ENCODE results near the gene TRPM6.
A peak's percentile ranks its signal among the peaks of the same experiment; 100 is the strongest.
"Not testable (repeated sequence)": the region's sequence is repeated elsewhere in the genome, so short reads cannot be mapped to it uniquely, and the experiment has no call there.

Gene TRPM6

GRCh38 chr9:74887041-74887980 is at the start of gene TRPM6:
TRPM6 (minus strand) TSS chr9:74887921; CDS start chr9:74887856, 65 bp downstream.
- peak; percentile 9 to 16 for DNase-seq (ENCODE audit: low read depth in 2 of 2)

- DNase-seq (ENCODE audit: low read depth in 2 of 2): no peak
Observed at GRCh38 chr9:74935008-74935407, 47.3 kb upstream of the TRPM6 start.

DNA sequence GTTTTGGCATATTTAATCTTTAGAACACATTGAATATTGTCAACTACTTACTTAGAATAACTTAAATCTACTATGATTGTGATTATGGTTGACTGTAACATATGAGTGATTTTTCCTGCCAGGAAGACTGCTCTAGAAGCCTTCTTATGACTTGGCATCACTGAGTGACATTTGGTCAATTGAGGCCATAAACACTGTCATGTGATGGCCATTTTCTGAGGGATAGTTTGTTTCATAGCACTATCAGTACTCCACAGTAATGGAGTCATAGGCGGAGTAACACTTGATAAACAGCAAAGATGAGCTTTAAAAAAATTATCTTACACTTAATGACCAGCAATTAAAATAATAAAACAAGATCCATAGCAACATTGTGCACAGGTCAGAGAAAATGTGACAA is 34.0 kb upstream of the TRPM6 start:
- DNase-seq (ENCODE audit: low read depth in 2 of 2): no peak

GRCh38 chr9:74920944-74921626 is 33.4 kb upstream of the TRPM6 start:
- DNase-seq (ENCODE audit: low read depth in 2 of 2): no peak

GRCh38 chr9:74910036-74910435 is 22.3 kb upstream of the TRPM6 start:
- no peak for DNase-seq (ENCODE audit: low read depth in 2 of 2)

DNA sequence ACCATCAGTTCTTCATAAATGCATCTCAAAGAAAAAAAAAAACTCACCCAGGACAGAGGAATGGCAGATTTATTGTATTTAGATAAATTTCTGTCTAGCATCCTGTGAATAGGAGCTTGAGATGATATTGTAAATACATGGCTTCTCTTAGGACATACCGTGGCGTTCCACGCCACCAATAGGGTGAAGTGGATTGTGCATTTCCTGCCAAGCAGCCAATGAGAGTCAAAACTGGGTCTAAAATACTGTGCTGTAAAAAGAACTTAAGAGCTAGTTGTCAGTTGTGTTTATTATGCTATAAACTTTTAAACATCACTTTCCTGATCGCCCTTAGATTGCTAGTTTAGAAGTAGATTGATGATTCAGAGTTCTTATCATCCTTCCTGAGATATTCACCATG is 20.9 kb upstream of the TRPM6 start:
- DNase-seq (ENCODE audit: low read depth in 2 of 2): no peak

GRCh38 chr9:74907085-74907484 is 19.4 kb upstream of the TRPM6 start:
- no peak for DNase-seq (ENCODE audit: low read depth in 2 of 2)

- no peak for DNase-seq (ENCODE audit: low read depth in 2 of 2)
Observed at GRCh38 chr9:74901001-74901400, 13.3 kb upstream of the TRPM6 start.

- DNase-seq (ENCODE audit: low read depth in 2 of 2): not testable (repeated sequence)
Observed at GRCh38 chr9:74888449-74888848, 728 bp upstream of the TRPM6 start.

- DNase-seq (ENCODE audit: low read depth in 2 of 2): no peak
Observed at GRCh38 chr9:74887981-74888370, 255 bp upstream of the TRPM6 start.

DNA sequence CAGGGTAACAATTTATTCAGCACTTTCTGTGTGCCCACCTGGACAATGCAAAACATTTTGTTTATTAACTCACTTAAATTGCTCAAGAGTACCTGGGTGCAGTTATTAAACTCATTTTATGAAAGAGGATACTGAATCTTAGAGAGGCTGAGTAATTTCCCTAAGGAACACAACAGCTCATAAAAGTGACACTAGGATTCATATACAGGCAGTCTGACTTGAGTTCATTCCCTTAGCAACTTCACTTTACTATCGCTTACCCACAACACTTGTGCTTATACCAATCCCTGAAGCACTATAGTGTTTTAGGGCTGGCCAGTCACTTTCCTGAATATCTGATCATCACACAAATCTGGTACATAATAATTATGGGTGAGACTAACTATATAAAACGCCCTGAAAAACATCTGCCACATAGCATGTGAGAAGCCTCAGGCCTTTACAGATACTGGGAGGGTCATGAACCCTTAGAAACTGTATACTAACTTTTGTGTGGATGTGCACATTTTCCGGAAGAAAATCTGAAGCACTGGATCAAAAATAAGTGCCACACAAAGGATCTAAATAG is 11.3 kb downstream of the TRPM6 start:
- DNase-seq (ENCODE audit: low read depth in 2 of 2): no peak

GRCh38 chr9:74875656-74876055 is 12.1 kb downstream of the TRPM6 start:
- no peak for DNase-seq (ENCODE audit: low read depth in 2 of 2)

DNA sequence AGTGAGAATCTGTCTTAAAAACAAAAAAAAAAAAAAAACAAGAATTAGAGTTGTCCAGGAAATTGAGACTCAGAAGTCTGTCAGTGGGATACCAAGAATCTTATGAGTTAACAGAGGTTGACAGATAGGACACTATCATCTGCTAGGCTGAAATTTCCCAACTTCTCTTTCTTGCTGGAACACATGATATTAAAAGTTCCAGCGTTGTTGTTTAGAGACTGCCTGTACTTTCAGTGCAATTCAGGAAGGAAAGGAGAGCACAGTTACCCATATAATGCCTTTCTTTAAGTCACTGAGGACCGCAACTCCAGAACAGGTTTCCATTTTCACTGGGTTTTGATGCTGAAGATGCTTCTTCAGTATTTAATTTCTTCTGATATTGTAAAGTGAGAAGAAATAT is 13.5 kb downstream of the TRPM6 start:
- DNase-seq (ENCODE audit: low read depth in 2 of 2): no peak

- DNase-seq (ENCODE audit: low read depth in 2 of 2): no peak
Observed at GRCh38 chr9:74872619-74873233, 15.0 kb downstream of the TRPM6 start.

DNA sequence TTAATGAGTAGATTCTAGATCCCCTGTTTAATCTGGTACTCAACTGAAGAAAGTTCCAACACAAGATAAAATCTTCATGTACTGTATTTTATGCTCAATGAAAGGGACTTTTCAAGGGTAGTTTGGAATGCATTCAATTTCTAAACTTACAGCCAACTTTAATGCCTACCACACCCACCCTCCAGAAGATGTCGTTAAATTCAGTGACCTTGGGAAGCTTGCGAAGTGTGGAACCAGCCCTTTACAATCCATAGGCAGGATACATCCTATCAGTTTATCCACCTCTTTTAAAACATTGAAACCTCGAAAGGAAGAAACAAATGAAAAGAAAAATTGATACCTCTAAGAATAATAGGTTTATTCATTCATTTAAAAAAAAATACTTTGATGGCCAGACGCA is 20.2 kb downstream of the TRPM6 start:
- DNase-seq (ENCODE audit: low read depth in 2 of 2): no peak

DNA sequence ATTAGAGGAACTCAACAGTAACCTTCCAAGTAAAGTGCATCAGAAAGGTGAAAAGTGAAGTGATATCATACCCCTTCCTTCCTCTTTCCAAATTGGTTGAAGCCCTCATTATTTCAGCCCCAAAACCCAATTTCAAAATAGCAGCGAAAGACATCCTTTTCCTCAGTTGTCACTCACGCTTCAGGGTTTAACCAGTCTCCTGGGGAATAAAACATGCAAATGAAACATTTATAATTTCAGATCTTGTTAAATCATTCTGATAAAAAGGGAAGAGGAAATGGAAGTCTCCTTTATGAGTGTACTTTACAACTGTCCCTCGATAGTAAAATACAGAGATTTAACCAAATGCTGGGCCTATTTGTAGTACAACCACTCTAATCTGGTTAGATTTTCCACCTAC is 22.5 kb downstream of the TRPM6 start:
- no peak for DNase-seq (ENCODE audit: low read depth in 2 of 2)

- no peak for DNase-seq (ENCODE audit: low read depth in 2 of 2)
Observed at GRCh38 chr9:74861773-74862474, 25.8 kb downstream of the TRPM6 start.

- no peak for DNase-seq (ENCODE audit: low read depth in 2 of 2)
Observed at GRCh38 chr9:74861071-74861470, 26.6 kb downstream of the TRPM6 start.

GRCh38 chr9:74860247-74860646 is 27.5 kb downstream of the TRPM6 start:
- DNase-seq (ENCODE audit: low read depth in 2 of 2): not testable (repeated sequence)

- no peak for DNase-seq (ENCODE audit: low read depth in 2 of 2)
Observed at GRCh38 chr9:74859786-74860185, 27.9 kb downstream of the TRPM6 start.

DNA sequence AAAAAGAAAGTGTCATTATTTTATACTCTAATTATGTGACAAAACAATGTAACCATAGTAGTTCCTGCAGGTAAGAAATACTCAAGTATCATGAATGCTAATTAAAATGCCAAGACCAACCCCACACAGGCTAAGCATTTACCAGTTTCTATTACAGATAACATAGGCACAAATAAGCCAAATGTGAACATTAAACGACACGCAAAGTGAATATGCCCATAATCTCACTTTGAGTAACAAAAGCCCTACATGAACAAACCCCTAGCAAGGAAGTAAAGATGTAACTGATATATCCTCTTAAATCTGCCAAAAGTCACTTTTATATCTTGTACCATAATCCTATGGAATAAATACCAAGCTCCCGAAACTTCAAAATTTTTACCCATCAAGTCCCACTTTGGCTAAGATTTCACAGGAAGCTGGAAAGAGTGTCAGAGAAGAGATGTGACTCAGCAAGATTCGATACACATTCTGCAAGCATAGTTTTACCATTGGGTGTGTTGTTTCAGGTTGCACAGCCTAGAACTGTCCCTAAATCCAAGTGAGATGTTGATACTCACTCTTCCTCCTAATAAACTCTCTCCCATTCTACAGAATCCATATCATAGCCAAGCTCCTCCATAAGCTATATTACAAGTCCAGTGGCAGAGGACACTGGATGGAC is 28.8 kb downstream of the TRPM6 start:
- DNase-seq (ENCODE audit: low read depth in 2 of 2): no peak

Measured in stimulated activated CD4-positive, alpha-beta T cell treated with anti-CD3 and anti-CD28 coated beads, Interleukin-4, amount 100 ng/mL, for 48 hours (primary cell).